ENCODE results near the gene TMA7.
"Not testable (repeated sequence)": the region's sequence is repeated elsewhere in the genome, so short reads cannot be mapped to it uniquely, and the experiment has no call there.

Gene TMA7

GRCh38 chr3:48468329-48468731, 28.3 kb downstream of the TMA7 start:
- no peak overlapping the region for H3K4me3 ChIP-seq (ENCODE audit: low read depth, low read length)
- H3K36me3 ChIP-seq (ENCODE audit: control insufficient read depth, insufficient read depth, low read length), result peaks cover 46% of the 10 kb centered on the region
- no peaks in the 10 kb centered on the region for H3K9me3 ChIP-seq (ENCODE audit: control insufficient read depth, insufficient read depth, low read length)
- H3K4me1 ChIP-seq (ENCODE audit: control insufficient read depth, insufficient read depth, low read length), result peaks cover 7% of the 10 kb centered on the region
- H3K27me3 ChIP-seq (ENCODE audit: control insufficient read depth, insufficient read depth, low read length), result no peaks in the 10 kb centered on the region
- H3K9ac ChIP-seq (ENCODE audit: low read depth, low read length), result no peak overlapping the region

- Histone ChIP-seq H3K9me3 (ENCODE audit: control insufficient read depth, insufficient read depth, low read length) (no peaks in the 10 kb centered on the region), H3K9ac (ENCODE audit: low read depth, low read length) (no peak overlapping the region), H3K4me1 (ENCODE audit: control insufficient read depth, insufficient read depth, low read length) (peaks cover 9% of the 10 kb centered on the region), H3K27me3 (ENCODE audit: control insufficient read depth, insufficient read depth, low read length) (no peaks in the 10 kb centered on the region), H3K4me3 (ENCODE audit: low read depth, low read length) (no peak overlapping the region), H3K36me3 (ENCODE audit: control insufficient read depth, insufficient read depth, low read length) (peaks cover 45% of the 10 kb centered on the region)
These were observed 29.2 kb downstream of the TMA7 start for GRCh38 chr3:48469046-48469915.

GRCh38 chr3:48470286-48470685, 30.2 kb downstream of the TMA7 start:
- Histone ChIP-seq H3K27me3 (ENCODE audit: control insufficient read depth, insufficient read depth, low read length) (no peaks in the 10 kb centered on the region), H3K36me3 (ENCODE audit: control insufficient read depth, insufficient read depth, low read length) (peaks cover 40% of the 10 kb centered on the region), H3K9me3 (ENCODE audit: control insufficient read depth, insufficient read depth, low read length) (no peaks in the 10 kb centered on the region), H3K4me3 (ENCODE audit: low read depth, low read length) (no peak overlapping the region), H3K4me1 (ENCODE audit: control insufficient read depth, insufficient read depth, low read length) (peaks cover 15% of the 10 kb centered on the region), H3K9ac (ENCODE audit: low read depth, low read length) (no peak overlapping the region)

- Histone ChIP-seq H3K4me3 (ENCODE audit: low read depth, low read length) (peak overlapping the region; percentile 81), H3K36me3 (ENCODE audit: control insufficient read depth, insufficient read depth, low read length) (peaks cover 29% of the 10 kb centered on the region), H3K4me1 (ENCODE audit: control insufficient read depth, insufficient read depth, low read length) (peaks cover 16% of the 10 kb centered on the region)
These were observed 32.5 kb downstream of the TMA7 start for GRCh38 chr3:48472673-48472922.

GRCh38 chr3:48472923-48473616, 33.0 kb downstream of the TMA7 start:
- H3K9ac ChIP-seq (ENCODE audit: low read depth, low read length), result peak overlapping the region; percentile 70
- H3K36me3 ChIP-seq (ENCODE audit: control insufficient read depth, insufficient read depth, low read length), result peaks cover 29% of the 10 kb centered on the region
- no peaks in the 10 kb centered on the region for H3K9me3 ChIP-seq (ENCODE audit: control insufficient read depth, insufficient read depth, low read length)
- H3K4me3 ChIP-seq (ENCODE audit: low read depth, low read length), result peak overlapping the region; percentile 81
- H3K4me1 ChIP-seq (ENCODE audit: control insufficient read depth, insufficient read depth, low read length), result peaks cover 16% of the 10 kb centered on the region
- no peaks in the 10 kb centered on the region for H3K27me3 ChIP-seq (ENCODE audit: control insufficient read depth, insufficient read depth, low read length)

More at GRCh38 chr3:48472673-48472922, 32.5 kb downstream of the TMA7 start:
- no peaks in the 10 kb centered on the region for H3K27me3 ChIP-seq (ENCODE audit: control insufficient read depth, insufficient read depth, low read length)
- H3K9ac ChIP-seq (ENCODE audit: low read depth, low read length), result peak overlapping the region; percentile 70
- no peaks in the 10 kb centered on the region for H3K9me3 ChIP-seq (ENCODE audit: control insufficient read depth, insufficient read depth, low read length)

- Histone ChIP-seq H3K9ac (ENCODE audit: low read depth, low read length) (peak overlapping the region; percentile 28), H3K4me3 (ENCODE audit: low read depth, low read length) (peak overlapping the region; percentile 81), H3K36me3 (ENCODE audit: control insufficient read depth, insufficient read depth, low read length) (peaks cover 25% of the 10 kb centered on the region), H3K9me3 (ENCODE audit: control insufficient read depth, insufficient read depth, low read length) (no peaks in the 10 kb centered on the region), H3K4me1 (ENCODE audit: control insufficient read depth, insufficient read depth, low read length) (peaks cover 16% of the 10 kb centered on the region), H3K27me3 (ENCODE audit: control insufficient read depth, insufficient read depth, low read length) (no peaks in the 10 kb centered on the region)
These were observed 33.5 kb downstream of the TMA7 start for GRCh38 chr3:48473617-48473952.

- Histone ChIP-seq H3K36me3 (ENCODE audit: control insufficient read depth, insufficient read depth, low read length) (peaks cover 26% of the 10 kb centered on the region), H3K4me1 (ENCODE audit: control insufficient read depth, insufficient read depth, low read length) (peaks cover 16% of the 10 kb centered on the region)
- not testable (repeated sequence) for H3K27me3 ChIP-seq (ENCODE audit: control insufficient read depth, insufficient read depth, low read length); H3K9me3 ChIP-seq (ENCODE audit: control insufficient read depth, insufficient read depth, low read length); H3K4me3 ChIP-seq (ENCODE audit: low read depth, low read length); H3K9ac ChIP-seq (ENCODE audit: low read depth, low read length)
These were observed 34.0 kb downstream of the TMA7 start for GRCh38 chr3:48474031-48474430.

- peaks cover 16% of the 10 kb centered on the region for H3K4me1 ChIP-seq (ENCODE audit: control insufficient read depth, insufficient read depth, low read length)
- H3K9me3 ChIP-seq (ENCODE audit: control insufficient read depth, insufficient read depth, low read length), result no peaks in the 10 kb centered on the region
- no peak overlapping the region for H3K4me3 ChIP-seq (ENCODE audit: low read depth, low read length)
- peak overlapping the region; percentile 14 for H3K9ac ChIP-seq (ENCODE audit: low read depth, low read length)
- H3K36me3 ChIP-seq (ENCODE audit: control insufficient read depth, insufficient read depth, low read length), result peaks cover 23% of the 10 kb centered on the region
- H3K27me3 ChIP-seq (ENCODE audit: control insufficient read depth, insufficient read depth, low read length), result no peaks in the 10 kb centered on the region
These were observed 34.6 kb downstream of the TMA7 start for GRCh38 chr3:48474619-48475018.

- H3K9me3 ChIP-seq (ENCODE audit: control insufficient read depth, insufficient read depth, low read length), result no peaks in the 10 kb centered on the region
These were observed 35.1 kb downstream of the TMA7 start for GRCh38 chr3:48475188-48475587.

GRCh38 chr3:48476426-48477053, 36.5 kb downstream of the TMA7 start:
- no peak overlapping the region for H3K9ac ChIP-seq (ENCODE audit: low read depth, low read length)
- no peak overlapping the region for H3K4me3 ChIP-seq (ENCODE audit: low read depth, low read length)
- no peaks in the 10 kb centered on the region for H3K9me3 ChIP-seq (ENCODE audit: control insufficient read depth, insufficient read depth, low read length)
- peaks cover 16% of the 10 kb centered on the region for H3K4me1 ChIP-seq (ENCODE audit: control insufficient read depth, insufficient read depth, low read length)
- H3K36me3 ChIP-seq (ENCODE audit: control insufficient read depth, insufficient read depth, low read length), result peaks cover 18% of the 10 kb centered on the region
- H3K27me3 ChIP-seq (ENCODE audit: control insufficient read depth, insufficient read depth, low read length), result no peaks in the 10 kb centered on the region

More at GRCh38 chr3:48475188-48475587, 35.1 kb downstream of the TMA7 start:
- Histone ChIP-seq H3K9ac (ENCODE audit: low read depth, low read length) (peak overlapping the region; percentile 14), H3K4me3 (ENCODE audit: low read depth, low read length) (no peak overlapping the region), H3K36me3 (ENCODE audit: control insufficient read depth, insufficient read depth, low read length) (peaks cover 22% of the 10 kb centered on the region), H3K27me3 (ENCODE audit: control insufficient read depth, insufficient read depth, low read length) (no peaks in the 10 kb centered on the region), H3K4me1 (ENCODE audit: control insufficient read depth, insufficient read depth, low read length) (peaks cover 16% of the 10 kb centered on the region)

- Histone ChIP-seq H3K36me3 (ENCODE audit: control insufficient read depth, insufficient read depth, low read length) (peaks cover 18% of the 10 kb centered on the region), H3K27me3 (ENCODE audit: control insufficient read depth, insufficient read depth, low read length) (no peaks in the 10 kb centered on the region), H3K9me3 (ENCODE audit: control insufficient read depth, insufficient read depth, low read length) (no peaks in the 10 kb centered on the region), H3K4me3 (ENCODE audit: low read depth, low read length) (no peak overlapping the region), H3K9ac (ENCODE audit: low read depth, low read length) (peak overlapping the region; percentile 12), H3K4me1 (ENCODE audit: control insufficient read depth, insufficient read depth, low read length) (peaks cover 16% of the 10 kb centered on the region)
These were observed 38.0 kb downstream of the TMA7 start for GRCh38 chr3:48477959-48478520.
